Measurements from ENCODE around the gene ZBTB34. TPM values are rescaled to one million over a fixed set of nuclear protein-coding genes. Genes with fewer than 3 reads are reported as not detected.

Gene ZBTB34
- total RNA-seq, 6 experiments from 2014 or later: 2.0 to 3.4 (median 2.3) TPM

- Histone ChIP-seq H3K4me3 (no peak overlapping the region), H3K9me3 (no peaks in the 10 kb centered on the region), H3K4me1 (no peaks in the 10 kb centered on the region), H3K36me3 (no peaks in the 10 kb centered on the region), H3K27me3 (no peaks in the 10 kb centered on the region), H3K27ac (no peak overlapping the region)
- TF ChIP-seq, protein P1, sequence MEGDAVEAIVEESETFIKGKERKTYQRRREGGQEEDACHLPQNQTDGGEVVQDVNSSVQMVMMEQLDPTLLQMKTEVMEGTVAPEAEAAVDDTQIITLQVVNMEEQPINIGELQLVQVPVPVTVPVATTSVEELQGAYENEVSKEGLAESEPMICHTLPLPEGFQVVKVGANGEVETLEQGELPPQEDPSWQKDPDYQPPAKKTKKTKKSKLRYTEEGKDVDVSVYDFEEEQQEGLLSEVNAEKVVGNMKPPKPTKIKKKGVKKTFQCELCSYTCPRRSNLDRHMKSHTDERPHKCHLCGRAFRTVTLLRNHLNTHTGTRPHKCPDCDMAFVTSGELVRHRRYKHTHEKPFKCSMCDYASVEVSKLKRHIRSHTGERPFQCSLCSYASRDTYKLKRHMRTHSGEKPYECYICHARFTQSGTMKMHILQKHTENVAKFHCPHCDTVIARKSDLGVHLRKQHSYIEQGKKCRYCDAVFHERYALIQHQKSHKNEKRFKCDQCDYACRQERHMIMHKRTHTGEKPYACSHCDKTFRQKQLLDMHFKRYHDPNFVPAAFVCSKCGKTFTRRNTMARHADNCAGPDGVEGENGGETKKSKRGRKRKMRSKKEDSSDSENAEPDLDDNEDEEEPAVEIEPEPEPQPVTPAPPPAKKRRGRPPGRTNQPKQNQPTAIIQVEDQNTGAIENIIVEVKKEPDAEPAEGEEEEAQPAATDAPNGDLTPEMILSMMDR (IDR thresholded peaks at IDR 0.05): peak; percentile 14 to 30 (median 22)
- no peak for TF ChIP-seq POLR2A (IDR thresholded peaks at IDR 0.05)
- DNase-seq: no peak
- ATAC-seq: no peak
- 36% methylated on average over 5 of the region's 5 CpGs for WGBS (ENCODE audit: insufficient coverage, low coverage, low lambda C conversion rate, missing lambda C conversion rate)
- intact Hi-C loops (cut with DNase I): no loop called here
These were observed 32.6 kb downstream of the ZBTB34 start for GRCh38 chr9:126893079-126893478.

- intact Hi-C loops (cut with DNase I): no loop called here
- no peak for ATAC-seq
These were observed 33.7 kb downstream of the ZBTB34 start for GRCh38 chr9:126894052-126894603.

GRCh38 chr9:126902210-126902609 is 41.8 kb downstream of the ZBTB34 start:
- Histone ChIP-seq H3K27ac (no peak overlapping the region), H3K36me3 (no peaks in the 10 kb centered on the region), H3K4me3 (no peak overlapping the region), H3K27me3 (no peaks in the 10 kb centered on the region), H3K9me3 (no peaks in the 10 kb centered on the region), H3K4me1 (no peaks in the 10 kb centered on the region)
- intact Hi-C loops (cut with DNase I): no loop called here
- ATAC-seq (no peak), DNase-seq (no peak)
- WGBS (ENCODE audit: insufficient coverage, low coverage, low lambda C conversion rate, missing lambda C conversion rate): 83% methylated on average over 3 of the region's 3 CpGs
- TF ChIP-seq, protein P1 (IDR thresholded peaks at IDR 0.05): no peak
- TF ChIP-seq POLR2A (IDR thresholded peaks at IDR 0.05): no peak

More at GRCh38 chr9:126894052-126894603, 33.7 kb downstream of the ZBTB34 start:
- Histone ChIP-seq H3K27ac (no peak overlapping the region), H3K9me3 (no peaks in the 10 kb centered on the region), H3K27me3 (no peaks in the 10 kb centered on the region), H3K4me1 (no peaks in the 10 kb centered on the region), H3K36me3 (no peaks in the 10 kb centered on the region), H3K4me3 (no peak overlapping the region)
- WGBS (ENCODE audit: insufficient coverage, low coverage, low lambda C conversion rate, missing lambda C conversion rate): 54% methylated on average over 3 of the region's 4 CpGs
- no peak for DNase-seq
- TF ChIP-seq, protein P1 (IDR thresholded peaks at IDR 0.05): no peak
- no peak for TF ChIP-seq POLR2A (IDR thresholded peaks at IDR 0.05)

- no peak overlapping the region for H3K27ac ChIP-seq
- DNase-seq: no peak
These were observed 44.1 kb downstream of the ZBTB34 start for GRCh38 chr9:126904586-126904985.

More at GRCh38 chr9:126904586-126904985, 44.1 kb downstream of the ZBTB34 start:
- intact Hi-C loops (cut with DNase I): no loop called here
- 81% methylated on average over 2 of the region's 3 CpGs for WGBS (ENCODE audit: insufficient coverage, low coverage, low lambda C conversion rate, missing lambda C conversion rate)
- no peaks in the 10 kb centered on the region for H3K4me1 ChIP-seq
- no peak for TF ChIP-seq POLR2A (IDR thresholded peaks at IDR 0.05)
- TF ChIP-seq, protein P1 (IDR thresholded peaks at IDR 0.05): no peak
- H3K27me3 ChIP-seq: no peaks in the 10 kb centered on the region
- no peak for ATAC-seq
- no peaks in the 10 kb centered on the region for H3K36me3 ChIP-seq
- no peaks in the 10 kb centered on the region for H3K9me3 ChIP-seq
- no peak overlapping the region for H3K4me3 ChIP-seq
